B cell (primary cell): ENCODE results near the gene CCDC102A. TPM values are rescaled to one million over a fixed set of nuclear protein-coding genes. Genes with fewer than 3 reads are reported as not detected.

Source experiments
- ATAC-seq: fragments of 200-7000 bp; cut with Tn5 transposase; one replicate; pipeline ENCODE4 v1.10.0; 2021; ENCODE audit warnings: low read depth, mild to moderate bottlenecking, moderate number of reproducible peaks, moderate library complexity
- CTCF ChIA-PET: fragments of 350-600 bp; sonication (Branson Sonifier 250); formaldehyde crosslinking; loops from one replicate; lab custom pipeline; 2021; ENCODE audit warnings: antibody characterized with exemption, inconsistent platforms; lab: Charles Lee
- POLR2A ChIA-PET: fragments of 350-600 bp; sonication (Branson Sonifier 250); formaldehyde crosslinking; loops from one replicate; lab custom pipeline; 2021; ENCODE audit warnings: antibody characterized with exemption; lab: Charles Lee
- DNase-seq: peaks from one replicate; pipeline ENCODE4 v3.0.0; 2013
- H2AFZ ChIP-seq: 2 replicates; pipeline ENCODE4 v1.6.1; 2012; ENCODE audit warnings: mild to moderate bottlenecking, low read depth, low read length; ENCODE audit not compliant: insufficient read depth, poor library complexity, severe bottlenecking
- H3K27ac ChIP-seq, 2 donors: 1 replicate in 1 of 2; 2 replicates in 1 of 2; pipeline ENCODE4 v1.5.1; 2012 to 2013; ENCODE audit warnings: low read length in 2 of 2, mild to moderate bottlenecking in 2 of 2, moderate library complexity in 1 of 2
- H3K27me3 ChIP-seq, 4 experiments: fragments of 200-600 bp in 1 of 4; sonication (generic) in 1 of 4; replicated peaks in 1 of 4; 1 replicate in 2 of 4; 2 replicates in 2 of 4; pipeline versions ENCODE4 v1.6.1 to v1.7.0; 2013 to 2016; ENCODE audit warnings: low read length in 3 of 4, mild to moderate bottlenecking in 2 of 4, mixed read lengths in 1 of 4, moderate library complexity in 1 of 4; ENCODE audit not compliant: insufficient read depth in 4 of 4, control insufficient read depth in 3 of 4; ENCODE audit errors: control extremely low read depth in 1 of 4
- H3K36me3 ChIP-seq, 2 experiments: replicated peaks in 1 of 2; 1 replicate in 1 of 2; 2 replicates in 1 of 2; pipeline versions ENCODE4 v1.6.1 to v1.7.1; 2013; ENCODE audit warnings: low read length in 1 of 2; ENCODE audit not compliant: insufficient read depth in 2 of 2, control insufficient read depth in 1 of 2; ENCODE audit errors: control extremely low read depth in 1 of 2, extremely low read depth in 1 of 2
- H3K4me1 ChIP-seq, 2 donors: fragments of 200-600 bp in 1 of 2; sonication (generic) in 1 of 2; 1 replicate in 1 of 2; 2 replicates in 1 of 2; pipeline versions ENCODE4 v1.5.1 to v1.6.1; 2013 to 2017; ENCODE audit warnings: low read length in 2 of 2; ENCODE audit not compliant: control insufficient read depth in 2 of 2, insufficient read depth in 2 of 2
- H3K4me2 ChIP-seq: replicated peaks from 2 replicates; pipeline ENCODE3; 2012; ENCODE audit warnings: mild to moderate bottlenecking, low read depth, low read length; ENCODE audit not compliant: poor library complexity, severe bottlenecking
- H3K4me3 ChIP-seq, 5 experiments: fragments of 200-600 bp in 1 of 5; sonication (generic) in 1 of 5; 1 replicate in 3 of 5; 2 replicates in 2 of 5; pipeline versions ENCODE4 v1.5.1 to v1.7.0; 2011 to 2016; ENCODE audit warnings: low read length in 4 of 5, mild to moderate bottlenecking in 4 of 5, low read depth in 2 of 5, control low read depth in 1 of 5, moderate library complexity in 1 of 5; ENCODE audit not compliant: insufficient read depth in 1 of 5; ENCODE audit errors: control extremely low read depth in 1 of 5, extremely low read depth in 1 of 5
- H3K79me2 ChIP-seq: fragments of 200-600 bp; sonication (generic); one replicate; pipeline ENCODE4 v1.6.0; 2016; ENCODE audit warnings: low read length; ENCODE audit not compliant: control insufficient read depth, insufficient read depth
- H3K9ac ChIP-seq: fragments of 200-600 bp; sonication (generic); 2 replicates; pipeline ENCODE4 v1.6.1; 2017; ENCODE audit warnings: mild to moderate bottlenecking, low read length, moderate library complexity
- H3K9me3 ChIP-seq, 3 donors: one replicate each; pipeline versions ENCODE4 v1.6.1 to v1.7.1; 2013; ENCODE audit warnings: low read length in 2 of 3; ENCODE audit not compliant: control insufficient read depth in 2 of 3, insufficient read depth in 1 of 3; ENCODE audit errors: control extremely low read depth in 1 of 3
- H4K20me1 ChIP-seq: 2 replicates; pipeline ENCODE4 v1.6.0; 2012; ENCODE audit warnings: mild to moderate bottlenecking, low read length; ENCODE audit not compliant: insufficient read depth, control insufficient read depth, poor library complexity, severe bottlenecking
- H3K27ac Mint-ChIP-seq: one replicate; pipeline ENCODE4 v1.8.0; 2021; ENCODE audit warnings: mixed read lengths
- H3K27me3 Mint-ChIP-seq: one replicate; pipeline ENCODE4 v1.8.0; 2021; ENCODE audit warnings: mixed read lengths
- H3K4me1 Mint-ChIP-seq: one replicate; pipeline ENCODE4 v1.8.0; 2021; ENCODE audit warnings: mixed read lengths
- H3K4me3 Mint-ChIP-seq: one replicate; pipeline ENCODE4 v1.8.0; 2021; ENCODE audit warnings: mixed read lengths
- H3K9me3 Mint-ChIP-seq: one replicate; pipeline ENCODE4 v1.8.0; 2022; ENCODE audit warnings: mixed read lengths; ENCODE audit not compliant: insufficient read depth
- EZH2 ChIP-seq: IDR thresholded peaks from 2 replicates; pipeline ENCODE4 v1.6.1; 2012; ENCODE audit warnings: borderline replicate concordance, low read depth, mild to moderate bottlenecking, moderate library complexity, low read length; ENCODE audit not compliant: insufficient read depth, poor library complexity, severe bottlenecking
- WGBS: methylation state at CpG from one replicate; pipeline ENCODE4 v1.1.5; 2013; ENCODE audit warnings: missing lambda C conversion rate; ENCODE audit not compliant: insufficient coverage; 5-methylcytosine and 5-hydroxymethylcytosine counted together
- intact Hi-C: fragments of 100-400 bp; cut with micrococcal nuclease; formaldehyde crosslinking; loops from one replicate; pipeline ENCODE4 v1.10.0; 2022
- polyA plus RNA-seq: library from polyadenylated mRNA; depleted of rRNA; stranded (reverse); fragments of >200 nt; gene quantifications from 2 replicates; pipeline ENCODE4 v1.2.3, GENCODE V29; 2012
- total RNA-seq, 2 donors: library from RNA; stranded (reverse); fragments of 120-200 nt in 1 of 2; gene quantifications; 1 replicate in 1 of 2; 2 replicates in 1 of 2; pipeline versions ENCODE4 v1.2.3 to v1.2.4, GENCODE V29; 2013 to 2022
- TF ChIP-seq, protein P1 (sequence below): fragments of 200-600 bp; IDR thresholded peaks from one replicate; pipeline ENCODE4 v1.8.0; 2022; ENCODE audit warnings: antibody characterized with exemption, mild to moderate bottlenecking

CCDC102A gene
- total and polyA plus RNA-seq, 2 donors (not counting 1 experiment from before 2014, with no cell fraction given): 14.5 to 14.7 TPM

DNA sequence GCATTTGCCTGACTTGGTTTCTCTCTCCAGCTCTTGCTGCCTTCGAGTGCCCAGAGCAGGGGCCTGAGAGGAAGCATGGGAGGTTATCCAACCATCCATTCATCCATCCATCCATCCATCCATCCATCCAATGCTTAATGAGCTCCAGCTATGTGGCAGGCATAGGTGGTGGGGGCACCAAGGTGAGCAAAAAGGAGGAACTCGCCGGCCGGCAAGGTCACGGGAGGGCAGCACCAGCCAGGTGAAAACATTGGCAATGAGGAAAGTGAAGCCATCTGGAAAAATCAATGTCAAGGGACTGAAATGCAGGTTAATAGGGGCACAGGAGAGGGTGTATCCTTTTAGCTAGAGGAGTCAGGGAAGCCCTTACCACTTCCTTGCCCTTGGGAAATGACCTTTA lies 31.9 kb downstream of the CCDC102A start:
- ChIA-PET POLR2A (no interaction called here), CTCF (interaction anchor here (0.7 to 1.2 kb wide), 2 partner anchors 16 to 30 kb away, joined by 3 to 5 read pairs; no protein-coding TSS in a partner anchor)
- no peak overlapping the region for H2AFZ ChIP-seq
- no peaks in the 10 kb centered on the region for H3K4me1 ChIP-seq
- Mint-ChIP-seq H3K4me3 (no peak overlapping the region), H3K27me3 (peaks cover 23% of the 10 kb centered on the region), H3K27ac (no peak overlapping the region), H3K9me3 (no peaks in the 10 kb centered on the region), H3K4me1 (no peaks in the 10 kb centered on the region)
- H4K20me1 ChIP-seq: no peaks in the 10 kb centered on the region
- no peaks in the 10 kb centered on the region for H3K79me2 ChIP-seq
- intact Hi-C loops: no loop called here
- no peaks in the 10 kb centered on the region for H3K27me3 ChIP-seq
- no peaks in the 10 kb centered on the region for H3K9me3 ChIP-seq
- no peak overlapping the region for H3K4me3 ChIP-seq
- no peak overlapping the region for H3K4me2 ChIP-seq
- no peak for TF ChIP-seq EZH2
- TF ChIP-seq, protein P1, sequence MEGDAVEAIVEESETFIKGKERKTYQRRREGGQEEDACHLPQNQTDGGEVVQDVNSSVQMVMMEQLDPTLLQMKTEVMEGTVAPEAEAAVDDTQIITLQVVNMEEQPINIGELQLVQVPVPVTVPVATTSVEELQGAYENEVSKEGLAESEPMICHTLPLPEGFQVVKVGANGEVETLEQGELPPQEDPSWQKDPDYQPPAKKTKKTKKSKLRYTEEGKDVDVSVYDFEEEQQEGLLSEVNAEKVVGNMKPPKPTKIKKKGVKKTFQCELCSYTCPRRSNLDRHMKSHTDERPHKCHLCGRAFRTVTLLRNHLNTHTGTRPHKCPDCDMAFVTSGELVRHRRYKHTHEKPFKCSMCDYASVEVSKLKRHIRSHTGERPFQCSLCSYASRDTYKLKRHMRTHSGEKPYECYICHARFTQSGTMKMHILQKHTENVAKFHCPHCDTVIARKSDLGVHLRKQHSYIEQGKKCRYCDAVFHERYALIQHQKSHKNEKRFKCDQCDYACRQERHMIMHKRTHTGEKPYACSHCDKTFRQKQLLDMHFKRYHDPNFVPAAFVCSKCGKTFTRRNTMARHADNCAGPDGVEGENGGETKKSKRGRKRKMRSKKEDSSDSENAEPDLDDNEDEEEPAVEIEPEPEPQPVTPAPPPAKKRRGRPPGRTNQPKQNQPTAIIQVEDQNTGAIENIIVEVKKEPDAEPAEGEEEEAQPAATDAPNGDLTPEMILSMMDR: no peak
- 100% methylated on average over 2 of the region's 5 CpGs for WGBS
- no peak overlapping the region for H3K9ac ChIP-seq
- no peak for ATAC-seq
- H3K36me3 ChIP-seq: no peaks in the 10 kb centered on the region
- no peak overlapping the region for H3K27ac ChIP-seq
- DNase-seq: no peak

DNA sequence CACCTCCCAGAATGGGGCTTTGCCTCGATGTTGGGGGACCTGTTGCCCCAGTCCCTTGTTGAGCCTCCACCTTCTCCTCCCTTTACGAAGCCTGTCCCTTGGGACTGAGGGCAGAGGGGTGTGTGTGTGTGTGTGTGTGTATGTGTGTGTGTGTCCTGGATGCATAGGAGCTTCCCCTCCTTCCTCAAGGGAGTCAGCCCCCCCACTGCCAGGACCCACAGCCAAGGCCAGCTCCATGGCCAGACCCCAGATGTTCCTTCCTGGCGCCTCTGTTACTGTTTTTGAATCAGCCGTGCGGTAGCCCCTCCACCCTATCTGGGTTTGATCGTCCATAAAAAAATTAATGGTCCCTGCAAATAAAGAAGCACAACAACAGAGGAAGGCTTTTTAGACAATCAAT lies 32.4 kb downstream of the CCDC102A start:
- H3K27me3 ChIP-seq: no peaks in the 10 kb centered on the region
- Mint-ChIP-seq H3K27ac (no peak overlapping the region), H3K4me3 (no peak overlapping the region), H3K4me1 (no peaks in the 10 kb centered on the region), H3K27me3 (peaks cover 23% of the 10 kb centered on the region), H3K9me3 (no peaks in the 10 kb centered on the region)
- WGBS: 48% methylated on average over 3 of the region's 6 CpGs
- no peak overlapping the region for H3K27ac ChIP-seq
- TF ChIP-seq EZH2: no peak
- TF ChIP-seq, protein P1: no peak
- intact Hi-C loops: no loop called here
- ChIA-PET POLR2A (no interaction called here), CTCF (interaction anchor here (1.2 kb wide), 1 partner anchor 16 kb away, joined by 5 read pairs; no protein-coding TSS in a partner anchor)
- no peaks in the 10 kb centered on the region for H4K20me1 ChIP-seq
- no peaks in the 10 kb centered on the region for H3K79me2 ChIP-seq
- H3K36me3 ChIP-seq: no peaks in the 10 kb centered on the region
- no peak overlapping the region for H3K4me3 ChIP-seq
- no peak overlapping the region for H2AFZ ChIP-seq
- H3K4me2 ChIP-seq: no peak overlapping the region
- H3K9me3 ChIP-seq: no peaks in the 10 kb centered on the region
- no peaks in the 10 kb centered on the region for H3K4me1 ChIP-seq
- DNase-seq (no peak), ATAC-seq (no peak)
- no peak overlapping the region for H3K9ac ChIP-seq
